KBM-7 (cell line): ENCODE results near the gene UCK1.
"Not testable (repeated sequence)": the region's sequence is repeated elsewhere in the genome, so short reads cannot be mapped to it uniquely, and the experiment has no call there.

Experiments used
- DNase-seq: peaks from one replicate; pipeline ENCODE4 v3.0.0-alpha.2; 2015
- in situ Hi-C: fragments of 300-500 bp; cut with MboI; formaldehyde crosslinking; loops from 2 replicates; pipeline ENCODE4 v1.14.3; 2020; ENCODE audit warnings: low sequenced_read_pairs, low pct_unique_long_range_greater_than_20kb, mixed read lengths

UCK1 gene

DNA sequence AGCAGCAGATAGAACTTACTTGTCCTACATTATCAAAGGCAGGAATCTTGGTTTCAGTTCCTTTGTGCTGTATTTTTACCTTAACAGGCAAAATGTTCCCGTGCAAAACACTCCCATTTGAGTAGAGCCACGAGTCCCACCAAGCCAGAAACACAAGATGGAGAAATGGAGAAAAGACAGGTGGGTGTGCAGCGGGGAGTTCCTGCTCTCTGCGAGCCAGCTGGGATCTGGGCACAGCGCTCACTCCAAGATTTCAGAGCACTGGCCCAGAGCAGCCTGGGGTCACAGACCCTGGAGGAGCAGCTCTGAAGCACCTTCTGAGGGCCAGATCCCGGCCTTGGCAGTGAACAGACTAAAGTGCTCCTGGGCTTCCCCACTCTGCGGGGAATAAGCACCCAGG, 2.9 kb downstream of the UCK1 start:
- in situ Hi-C loops = no loop called here
- no peak for DNase-seq

DNA sequence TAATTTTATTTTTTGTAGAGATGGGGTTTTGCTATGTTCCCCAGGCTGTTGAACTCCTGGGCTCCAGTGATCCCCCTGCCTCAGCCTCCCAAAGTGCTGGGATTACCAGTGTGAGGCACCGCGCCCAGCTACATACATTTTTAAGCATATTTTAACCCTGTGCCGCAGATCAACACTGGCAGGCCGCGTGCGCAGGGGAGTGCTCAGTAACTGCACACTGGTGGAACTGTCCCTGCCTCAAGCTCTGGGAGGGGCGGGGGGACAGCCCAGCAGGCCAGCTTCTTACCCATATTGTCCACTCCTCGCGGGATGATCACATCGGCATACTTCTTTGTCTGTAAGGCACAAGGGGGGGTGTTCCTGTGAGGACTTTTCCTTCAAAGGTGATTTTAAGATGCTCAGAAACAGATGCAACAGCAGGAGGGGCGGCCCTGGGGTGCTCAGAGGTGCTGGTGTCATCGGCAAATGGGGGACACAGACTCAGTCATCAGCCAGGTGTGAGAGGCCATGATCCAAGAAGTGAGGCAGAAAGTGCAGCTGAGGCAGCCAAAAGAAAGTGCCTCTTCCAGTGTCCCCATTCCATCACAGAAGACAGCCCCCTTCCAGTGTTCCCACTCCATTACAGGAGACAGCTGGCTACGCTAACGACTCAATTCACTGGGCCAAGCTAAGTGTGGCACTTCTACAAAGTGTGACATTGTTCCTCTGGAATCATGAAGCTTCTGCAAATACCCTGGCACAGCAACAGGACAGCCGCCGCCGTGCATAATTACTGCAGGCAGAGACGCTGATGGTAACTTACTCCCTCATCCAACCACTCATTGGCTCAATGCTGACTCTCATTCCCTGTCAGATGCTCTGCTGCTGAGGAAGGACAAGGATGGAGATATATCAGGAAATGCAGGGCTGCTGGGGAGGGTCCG, 5.2 kb downstream of the UCK1 start:
- DNase-seq = no peak
- in situ Hi-C loops = no loop called here

DNA sequence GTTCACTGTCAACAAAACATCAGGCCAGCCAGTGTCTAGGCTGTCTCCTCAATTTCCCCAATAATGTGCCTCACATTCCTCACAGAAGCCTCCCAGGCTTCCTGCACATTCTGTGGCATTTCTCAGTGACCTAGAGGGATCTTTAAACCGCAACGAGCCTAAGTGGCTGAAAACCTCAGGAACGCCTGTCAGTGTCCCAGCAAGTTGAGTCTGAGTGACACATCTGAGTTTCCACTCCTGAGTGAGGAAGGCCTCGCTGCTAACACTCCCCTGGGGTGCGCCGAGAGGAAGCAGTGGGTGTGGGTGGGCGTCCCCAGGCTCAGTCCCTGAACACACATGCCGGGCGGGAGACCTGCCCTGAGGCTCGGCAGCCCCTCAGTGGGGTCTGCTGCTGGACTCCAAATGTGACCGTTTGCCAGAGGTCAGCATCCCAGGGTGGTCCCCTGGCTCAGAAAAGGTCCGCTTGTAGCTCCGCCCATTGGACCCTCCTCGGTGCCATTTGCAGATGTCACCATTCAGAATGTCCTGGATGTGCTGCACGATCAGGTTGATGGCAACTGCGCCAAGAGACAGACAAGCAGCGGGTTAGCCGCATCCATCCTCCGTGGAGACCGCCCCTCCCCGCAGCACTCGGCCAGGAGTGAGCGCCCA, 6.3 kb downstream of the UCK1 start:
- in situ Hi-C loops = no loop called here
- no peak for DNase-seq

DNA sequence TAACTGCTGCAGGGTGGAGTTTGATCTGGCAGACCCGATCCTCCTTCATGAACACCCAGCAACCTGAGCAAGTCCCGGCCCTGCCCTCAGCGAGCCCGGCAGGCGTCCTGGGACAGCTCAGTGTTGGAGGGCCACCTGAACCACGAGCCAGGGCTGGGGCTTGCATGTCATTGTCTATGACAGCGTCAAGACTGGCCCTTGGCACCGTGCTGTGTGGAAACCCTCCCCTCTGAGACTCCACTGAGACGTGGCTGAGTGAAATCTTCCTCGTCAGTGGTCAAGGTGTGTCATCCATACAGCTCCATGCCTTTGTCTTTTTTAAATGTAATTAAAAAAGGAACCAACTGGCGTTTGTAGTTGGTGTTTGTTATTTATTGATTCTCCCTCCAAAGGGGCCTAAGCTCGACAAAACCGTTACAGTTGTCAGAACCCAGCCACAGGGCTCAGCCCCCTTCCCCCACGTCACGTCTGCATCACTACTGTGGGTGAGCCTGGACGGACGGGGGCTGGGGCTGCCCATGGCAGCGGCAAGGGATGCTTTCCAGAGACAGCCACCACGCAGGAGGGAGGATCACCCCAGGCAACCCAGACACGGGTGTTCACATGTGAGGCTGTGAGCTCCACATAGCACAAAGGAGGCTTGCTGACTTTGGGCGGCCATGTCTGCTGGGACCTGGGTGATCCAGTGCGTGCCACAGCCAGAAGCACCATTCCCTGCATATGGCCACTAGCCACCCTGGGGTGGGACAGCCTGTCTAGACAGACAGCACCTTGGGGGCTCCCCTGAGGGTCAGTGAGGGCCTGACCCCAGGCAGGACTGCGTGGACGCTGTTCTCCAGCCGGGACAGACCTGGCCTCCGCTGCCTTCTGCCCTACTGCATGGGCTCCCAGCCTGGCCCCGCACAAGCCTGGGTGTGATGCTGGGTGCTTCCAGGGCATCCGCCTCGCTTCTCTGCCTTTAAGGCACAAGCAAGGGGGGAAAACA, 7.3 kb downstream of the UCK1 start:
- in situ Hi-C loops = no loop called here
- no peak for DNase-seq

DNA sequence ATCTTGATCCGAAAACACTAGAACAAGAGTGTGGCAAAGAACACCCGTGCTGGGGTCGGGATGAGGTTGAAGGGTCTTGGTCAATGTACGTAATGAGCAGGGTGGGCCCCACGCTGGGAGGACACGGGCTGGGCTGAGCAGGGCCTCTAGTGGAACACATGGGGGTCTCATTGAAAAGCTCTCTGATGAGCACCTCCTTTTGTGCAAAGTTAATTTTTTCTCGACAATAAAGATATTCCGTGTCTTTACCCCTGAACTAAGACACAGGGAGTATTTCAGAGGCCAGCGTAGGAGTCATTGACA, 8.0 kb downstream of the UCK1 start:
- DNase-seq = no peak
- in situ Hi-C loops = no loop called here

DNA sequence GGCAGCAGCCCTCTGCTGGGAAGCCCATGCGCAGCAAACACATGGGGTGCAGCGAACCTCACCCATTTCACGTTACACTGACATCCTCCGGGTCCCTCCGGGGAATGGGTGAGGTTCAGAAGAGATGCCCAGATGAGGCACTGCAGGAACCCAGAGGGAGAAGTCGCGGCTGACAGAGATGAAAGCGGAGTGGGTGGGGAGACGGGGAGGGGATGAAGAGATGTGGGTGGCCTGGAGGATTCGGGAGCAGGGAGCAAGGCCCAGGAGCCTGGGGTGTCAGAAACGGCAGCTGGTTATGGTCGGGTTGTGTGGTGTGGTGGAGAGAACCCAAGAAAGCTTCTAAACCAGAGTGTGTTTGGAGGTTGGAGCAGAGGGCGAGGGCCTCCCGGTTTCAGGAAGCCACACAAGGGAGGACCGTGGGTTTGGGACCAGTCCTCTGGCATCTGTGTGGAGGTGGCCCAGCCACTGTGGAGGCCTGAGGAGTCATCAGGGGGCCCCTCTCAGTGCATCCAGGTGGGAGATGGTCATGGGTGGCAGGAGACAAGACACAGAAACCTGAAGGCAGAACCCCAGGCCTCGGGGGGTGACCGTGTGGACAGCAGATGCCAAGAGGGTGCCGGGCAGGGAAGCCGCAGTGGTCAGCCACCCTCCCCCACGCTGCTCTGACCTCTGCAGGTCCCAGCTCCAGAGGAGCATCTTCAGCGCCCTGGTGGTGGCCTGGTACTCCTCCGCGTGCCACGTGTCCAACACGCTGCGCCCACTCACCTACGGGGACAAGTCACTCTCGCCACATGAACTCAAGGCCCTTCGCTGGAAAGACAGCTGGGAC, 8.6 kb downstream of the UCK1 start:
- no peak for DNase-seq
- in situ Hi-C loops = no loop called here

DNA sequence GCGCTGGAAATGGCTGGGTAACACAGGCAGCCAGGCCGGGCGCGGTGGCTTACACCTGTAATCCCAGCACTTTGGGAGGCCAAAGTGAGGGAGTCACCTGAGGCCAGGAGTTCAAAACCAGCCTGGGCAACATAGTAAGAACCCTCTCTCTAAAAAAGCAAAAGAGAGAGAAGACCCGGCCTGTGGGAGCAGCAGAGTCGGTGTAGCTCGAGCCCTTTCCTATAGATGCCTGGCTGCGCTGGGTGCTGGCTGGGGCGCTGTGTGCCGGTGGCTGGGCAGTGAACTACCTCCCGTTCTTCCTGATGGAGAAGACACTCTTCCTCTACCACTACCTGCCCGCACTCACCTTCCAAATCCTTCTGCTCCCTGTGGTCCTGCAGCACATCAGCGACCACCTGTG, 9.2 kb downstream of the UCK1 start:
- in situ Hi-C loops = no loop called here
- DNase-seq = no peak

DNA sequence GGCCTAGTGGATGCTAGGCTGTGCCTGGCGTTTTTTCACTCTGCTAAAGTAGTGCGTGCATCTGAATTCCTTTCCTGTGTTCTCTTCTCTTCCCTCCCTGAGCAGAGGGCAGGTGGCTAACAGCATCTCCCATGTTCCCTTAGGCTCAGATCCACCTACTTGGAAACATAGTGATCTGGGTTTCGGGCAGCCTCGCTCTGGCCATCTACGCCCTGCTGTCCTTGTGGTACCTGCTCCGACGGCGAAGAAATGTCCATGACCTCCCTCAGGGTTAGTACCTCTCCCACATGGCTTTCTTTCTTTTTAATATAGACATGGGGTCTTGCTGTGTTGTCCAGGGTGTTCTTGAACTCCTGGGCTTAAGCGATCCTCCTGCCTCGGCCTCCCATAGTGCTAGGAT, 9.9 kb downstream of the UCK1 start:
- no peak for DNase-seq
- in situ Hi-C loops = no loop called here

DNA sequence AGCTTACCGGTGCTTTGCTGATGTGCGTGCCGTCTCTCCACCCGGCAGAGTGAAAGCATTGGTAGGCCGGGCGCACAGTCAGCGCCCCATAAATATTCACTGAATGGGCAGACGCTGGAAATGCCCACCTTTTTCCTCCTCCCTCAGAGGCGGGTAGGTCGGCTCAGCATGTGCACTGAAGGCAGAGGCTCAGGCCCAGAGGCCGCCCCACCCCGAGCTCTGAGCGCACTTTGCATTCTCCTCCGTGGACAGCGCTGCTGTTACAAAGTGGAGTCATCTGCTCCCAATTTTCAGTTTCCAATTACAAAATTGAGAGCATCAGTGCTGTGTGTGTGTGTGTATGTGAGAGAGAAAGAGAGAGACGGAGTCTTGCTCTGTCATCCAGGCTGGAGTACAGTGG, 10.6 kb downstream of the UCK1 start:
- in situ Hi-C loops = no loop called here
- no peak for DNase-seq

DNA sequence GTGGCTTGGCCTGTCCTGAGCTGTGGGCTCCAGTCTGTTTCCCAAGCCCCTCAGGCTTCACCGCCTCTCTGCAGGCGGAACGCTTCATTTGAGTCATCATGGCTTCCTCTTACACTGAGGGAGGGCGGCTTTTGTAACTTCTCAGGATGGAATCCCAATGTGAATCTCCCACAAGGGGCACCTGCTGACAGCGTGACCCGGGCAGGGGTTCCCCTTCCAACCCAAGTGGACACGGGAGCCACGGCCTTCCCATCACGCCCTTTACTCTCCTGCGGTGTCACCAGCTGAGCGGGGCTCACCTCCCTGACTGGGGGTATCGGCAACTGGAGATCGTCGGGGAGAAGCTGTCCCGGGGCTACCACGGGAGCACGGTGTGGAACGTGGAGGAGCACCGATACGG, 12.5 kb downstream of the UCK1 start:
- in situ Hi-C loops = no loop called here
- no peak for DNase-seq

DNA sequence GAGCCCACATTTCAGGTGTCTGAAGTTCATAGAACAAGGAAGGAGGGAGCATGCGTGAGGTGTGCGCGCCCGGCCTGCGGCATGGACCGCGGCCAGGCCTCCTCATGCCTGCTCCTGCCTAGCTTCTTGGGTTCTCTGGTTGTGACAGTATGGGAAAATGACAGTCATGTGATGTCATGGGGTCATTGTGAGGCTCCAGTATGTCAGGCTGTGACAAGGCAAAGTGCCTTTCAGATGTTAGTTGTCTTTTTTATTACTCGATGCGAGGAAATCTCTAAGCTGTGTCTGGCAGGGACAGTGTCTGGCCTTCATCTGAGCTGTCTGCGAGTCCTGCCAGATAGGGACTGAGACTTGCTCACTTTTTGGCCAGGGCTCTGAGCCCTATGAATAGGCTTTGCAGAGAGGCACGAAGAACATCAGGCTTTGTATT, 13.3 kb downstream of the UCK1 start:
- in situ Hi-C loops = no loop called here
- no peak for DNase-seq

DNA sequence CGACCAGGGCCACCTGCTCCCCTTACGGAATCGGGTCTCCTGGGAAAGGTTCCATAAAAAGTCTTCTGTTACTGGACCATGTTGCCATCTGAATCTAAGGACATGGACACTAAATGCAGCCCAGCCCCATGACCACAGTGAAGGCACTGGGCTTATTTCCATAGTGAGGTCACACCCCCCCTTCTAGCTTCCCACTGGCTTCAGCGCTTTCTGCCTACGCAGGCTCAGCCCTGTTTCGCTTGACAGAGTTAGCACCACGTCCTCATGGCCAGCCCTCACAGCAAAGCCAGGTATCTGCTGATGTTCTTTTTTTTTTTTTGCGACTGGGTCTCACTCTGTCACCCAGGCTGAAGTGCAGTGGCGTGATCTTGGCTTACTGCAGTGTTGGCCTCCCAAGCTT, 14.1 kb downstream of the UCK1 start:
- DNase-seq = no peak
- in situ Hi-C loops = no loop called here

DNA sequence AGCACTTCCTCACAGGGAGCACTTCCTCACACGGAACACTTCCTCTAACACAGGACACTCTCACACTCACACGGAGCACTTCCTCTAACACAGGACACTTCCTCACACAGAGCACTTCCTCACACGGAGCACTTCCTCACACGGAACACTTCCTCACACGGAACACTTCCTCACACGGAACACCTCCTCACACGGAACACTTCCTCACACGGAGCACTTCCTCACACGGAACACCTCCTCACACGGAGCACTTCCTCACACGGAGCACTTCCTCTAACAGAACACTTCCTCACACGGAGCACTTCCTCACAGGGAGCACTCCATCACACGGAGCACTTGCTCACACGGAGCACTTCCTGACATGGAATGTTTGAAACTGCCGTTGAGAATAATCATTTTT, 15.0 kb downstream of the UCK1 start:
- in situ Hi-C loops = no loop called here

DNA sequence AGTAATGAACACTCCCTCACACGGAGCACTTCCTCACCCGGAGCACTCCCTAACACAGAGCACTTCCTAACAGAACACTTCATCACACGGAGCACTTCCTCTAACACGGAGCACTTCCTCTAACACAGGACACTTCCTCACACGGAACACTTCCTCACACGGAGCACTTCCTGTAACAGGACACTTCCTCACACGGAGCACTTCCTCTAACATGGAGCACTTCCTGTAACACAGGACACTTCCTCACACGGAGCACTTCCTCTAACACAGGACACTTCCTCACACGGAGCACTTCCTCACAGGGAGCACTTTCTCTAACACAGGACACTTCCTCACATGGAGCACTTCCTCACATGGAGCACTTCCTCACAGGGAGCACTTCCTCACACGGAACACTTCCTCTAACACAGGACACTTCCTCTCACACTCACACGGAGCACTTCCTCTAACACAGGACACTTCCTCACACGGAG, 15.5 kb downstream of the UCK1 start:
- DNase-seq, in situ Hi-C loops: not testable (repeated sequence)

More for the DNA sequence above, 15.0 kb downstream of the UCK1 start:
- DNase-seq = peak; percentile 12

DNA sequence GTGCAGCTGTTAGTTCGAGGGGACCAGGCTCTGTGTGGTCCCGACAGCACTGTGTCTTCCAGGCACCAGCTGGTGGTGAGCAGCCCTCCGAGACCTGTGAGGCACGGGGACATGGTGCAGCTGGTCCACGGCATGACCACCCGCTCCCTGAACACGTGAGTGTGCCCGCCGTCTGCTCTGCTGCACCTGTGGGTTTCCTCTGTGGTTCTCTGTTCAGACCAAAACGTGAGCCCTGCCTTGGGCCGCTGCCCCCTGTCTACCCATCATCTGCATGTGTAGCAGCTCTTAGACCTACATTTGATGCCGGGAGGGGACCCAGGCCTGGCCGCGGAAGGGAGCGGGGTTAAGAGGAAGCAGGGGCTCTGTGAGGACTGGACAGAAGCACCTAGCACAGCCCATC, 17.9 kb downstream of the UCK1 start:
- in situ Hi-C loops = no loop called here
- DNase-seq = no peak

DNA sequence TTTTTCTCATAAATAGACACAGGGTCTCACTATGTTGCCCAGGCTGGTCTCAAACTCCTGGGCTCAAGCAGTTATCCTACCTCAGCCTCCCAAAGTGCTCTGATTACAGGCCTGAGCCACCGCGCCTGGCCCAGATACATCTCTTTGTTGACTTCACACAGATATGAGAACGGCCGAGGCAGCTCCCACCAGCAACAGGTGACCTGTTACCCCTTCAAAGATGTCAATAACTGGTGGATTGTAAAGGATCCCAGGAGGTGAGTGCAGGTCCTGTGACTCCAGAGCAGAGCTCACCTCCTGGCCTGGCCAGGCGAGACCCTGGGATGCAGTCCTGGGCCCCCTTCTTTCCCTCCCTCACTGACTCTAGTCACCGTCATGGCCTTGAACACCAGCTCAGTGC, 19.2 kb downstream of the UCK1 start:
- DNase-seq = no peak
- in situ Hi-C loops = no loop called here

DNA sequence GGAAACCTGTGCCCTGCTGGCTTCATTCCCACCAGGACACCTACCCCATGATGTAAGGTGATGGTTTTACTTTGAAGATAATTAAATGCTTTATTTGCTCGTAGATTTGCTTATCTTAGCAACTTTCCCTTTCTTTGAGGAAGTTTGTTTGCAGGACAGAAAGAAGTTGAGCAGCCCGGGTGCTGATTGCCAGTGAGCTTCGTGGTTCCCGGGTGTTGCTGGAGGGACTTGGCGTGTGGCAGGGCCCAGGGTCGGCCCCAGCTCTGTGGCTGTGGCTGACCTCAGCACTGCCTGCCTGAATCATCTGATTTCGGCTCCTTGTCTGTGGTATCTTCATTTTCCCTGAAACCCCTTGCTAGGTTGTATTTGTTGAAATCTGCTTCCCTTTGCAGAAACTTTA, 19.6 kb downstream of the UCK1 start:
- DNase-seq = no peak
- in situ Hi-C loops = no loop called here

DNA sequence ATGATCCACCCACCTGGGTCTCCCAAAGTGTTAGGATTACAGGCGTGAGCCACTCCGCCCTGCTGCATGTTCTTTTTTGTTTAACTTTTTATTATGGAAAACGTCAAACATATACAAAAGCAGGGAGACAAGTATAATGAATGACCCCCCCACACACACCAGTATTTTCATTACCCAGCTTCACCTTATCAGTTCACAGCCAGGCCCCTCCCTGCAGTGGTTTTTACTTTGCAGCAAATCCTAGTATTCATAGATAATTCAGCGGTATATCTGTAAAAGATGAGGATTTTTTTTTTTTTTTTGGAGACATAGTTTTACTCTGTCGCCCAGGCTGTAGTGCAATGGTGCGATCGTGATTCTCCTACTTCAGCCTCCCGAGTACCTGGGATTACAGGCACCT, 26.1 kb downstream of the UCK1 start:
- no peak for DNase-seq
- in situ Hi-C loops = no loop called here
